A549 (cell line): ENCODE data around the gene POLA1. TPM values are rescaled to one million over a fixed set of nuclear protein-coding genes. Genes with fewer than 3 reads are reported as not detected.

Experiments
- ATAC-seq, 2 experiments: fragments of 200-7000 bp in 1 of 2; fragments of >200 bp in 1 of 2; cut with Nextera tagmentation in 1 of 2; cut with Tn5 transposase in 1 of 2; 3 replicates each; pipeline versions ENCODE4 v1.8.0 to v1.9.1; 2018 to 2020; ENCODE audit warnings: mild to moderate bottlenecking in 1 of 2, moderate library complexity in 1 of 2
- CTCF ChIA-PET: fragments of 300-600 bp; sonication (Branson Sonifier 250); formaldehyde crosslinking; extraction: SDS; loops from one replicate; lab custom pipeline; 2021; ENCODE audit warnings: antibody characterized with exemption, inconsistent platforms; lab: Yijun Ruan, JAX
- POLR2A ChIA-PET: fragments of 350-600 bp; formaldehyde crosslinking; extraction: SDS; loops from one replicate; lab custom pipeline; 2021; ENCODE audit warnings: antibody characterized with exemption, inconsistent platforms; lab: Yijun Ruan, JAX
- DNase-seq, 2 experiments: peaks; one replicate each; pipeline versions ENCODE4 v3.0.0 to v3.0.0-alpha.2; 2011 to 2016; ENCODE audit warnings: low read depth in 1 of 2, low spot score in 1 of 2
- FAIRE-seq: peaks from 2 replicates; lab custom pipeline; 2011; peaks lifted over from hg19 to GRCh38; lab: Jason Lieb, UNC
- H3K27ac ChIP-seq, 2 experiments: fragments of >200 bp; sonication (Bioruptor Twin); formaldehyde crosslinking; 3 replicates each; pipeline ENCODE4 v1.5.1; 2016 to 2017
- H3K4me1 ChIP-seq: fragments of >200 bp; sonication (Bioruptor Twin); formaldehyde crosslinking; 3 replicates; pipeline ENCODE4 v1.6.1; 2016
- H3K4me2 ChIP-seq: fragments of >200 bp; sonication (Bioruptor Twin); formaldehyde crosslinking; 3 replicates; pipeline ENCODE4 v1.6.1; 2016
- H3K4me3 ChIP-seq: fragments of >200 bp; sonication (Bioruptor Twin); formaldehyde crosslinking; 3 replicates; pipeline ENCODE4 v1.5.1; 2016
- H3K9me3 ChIP-seq: fragments of >200 bp; sonication (Bioruptor Twin); formaldehyde crosslinking; 3 replicates; pipeline ENCODE4 v1.6.1; 2016
- CHD2 ChIP-seq: fragments of 150-350 bp; IDR thresholded peaks from 2 replicates; pipeline ENCODE4 v1.6.1; 2014; ENCODE audit warnings: low read length; ENCODE audit not compliant: partially characterized antibody
- E2F6 ChIP-seq: IDR thresholded peaks from 2 replicates; pipeline ENCODE4 v1.6.1; 2012; ENCODE audit warnings: low read depth, borderline replicate concordance
- ESRRA ChIP-seq: fragments of 150-350 bp; IDR thresholded peaks from 2 replicates; pipeline ENCODE4 v1.6.1; 2014; ENCODE audit warnings: mild to moderate bottlenecking, low read length, borderline replicate concordance
- HES2 ChIP-seq: fragments of >200 bp; sonication (Bioruptor Twin); formaldehyde crosslinking; IDR thresholded peaks from 2 replicates; pipeline ENCODE4 v1.6.1; 2016
- HMGXB4 ChIP-seq: fragments of 250-450 bp; sonication (Bioruptor Pico); IDR thresholded peaks from 2 replicates; pipeline ENCODE4 v1.5.0; 2021; ENCODE audit warnings: mild to moderate bottlenecking, moderate library complexity, borderline replicate concordance
- HOXB13 ChIP-seq: fragments of 250-450 bp; sonication (Bioruptor Pico); IDR thresholded peaks from 2 replicates; pipeline ENCODE4 v1.5.0; 2020; ENCODE audit warnings: low read depth, mild to moderate bottlenecking, moderate library complexity
- KDM1A ChIP-seq: fragments of 200-600 bp; sonication (generic); IDR thresholded peaks from 2 replicates; pipeline ENCODE4 v1.6.1; 2016; ENCODE audit warnings: low read depth, mild to moderate bottlenecking
- MAFK ChIP-seq: fragments of 450-650 bp; IDR thresholded peaks from 2 replicates; pipeline ENCODE4 v1.6.1; 2014; ENCODE audit not compliant: partially characterized antibody
- RAD21 ChIP-seq, 2 experiments: fragments of >200 bp in 1 of 2; sonication (Bioruptor Twin) in 1 of 2; formaldehyde crosslinking in 1 of 2; IDR thresholded peaks in 1 of 2; conservative IDR thresholded peaks in 1 of 2; 2 replicates in 1 of 2; 3 replicates in 1 of 2; pipeline ENCODE4 v1.6.1; 2012 to 2018; ENCODE audit warnings: inconsistent platforms in 1 of 2
- REST ChIP-seq: fragments of 200-600 bp; sonication (generic); IDR thresholded peaks from 2 replicates; pipeline ENCODE4 v1.6.1; 2016; ENCODE audit warnings: antibody characterized with exemption, mild to moderate bottlenecking, moderate library complexity
- RFX5 ChIP-seq: fragments of 450-650 bp; IDR thresholded peaks from 2 replicates; pipeline ENCODE4 v1.7.1; 2014; ENCODE audit warnings: antibody characterized with exemption, mild to moderate bottlenecking, moderate library complexity
- SMC3 ChIP-seq: fragments of >200 bp; sonication (Bioruptor Twin); formaldehyde crosslinking; IDR thresholded peaks from 3 replicates; pipeline ENCODE4 v1.6.1; 2018; ENCODE audit warnings: inconsistent platforms
- SREBF2 ChIP-seq: fragments of 450-650 bp; IDR thresholded peaks from 2 replicates; pipeline ENCODE4 v1.6.1; 2014; ENCODE audit warnings: mild to moderate bottlenecking, moderate library complexity
- ZFP36 ChIP-seq: fragments of 450-650 bp; IDR thresholded peaks from 2 replicates; pipeline ENCODE4 v1.6.1; 2014; ENCODE audit warnings: borderline replicate concordance; ENCODE audit not compliant: partially characterized antibody
- ZNF302 ChIP-seq: fragments of 250-450 bp; sonication (Bioruptor Pico); IDR thresholded peaks from 2 replicates; pipeline ENCODE4 v1.9.0; 2021; ENCODE audit warnings: inconsistent platforms, mild to moderate bottlenecking, moderate library complexity
- WGBS: methylation state at CpG from one replicate; pipeline ENCODE4 v1.1.6; 2017; ENCODE audit errors: missing lambda C conversion rate; 5-methylcytosine and 5-hydroxymethylcytosine counted together
- polyA plus RNA-seq, 4 experiments: library from polyadenylated mRNA; depleted of rRNA in 3 of 4; stranded (reverse); fragments of >200 nt; fragmentation: RNase III in 1 of 4; extraction: RNeasy Plus Mini Kit Qiagen cat#74134 plus additional on column Dnase treatment in 1 of 4; gene quantifications; 2 replicates in 3 of 4; 3 replicates in 1 of 4; pipeline ENCODE4 v1.2.3, GENCODE V29; 2011 to 2017

POLA1 gene
- polyA plus RNA-seq, 2 of the 4 experiments (the other 2 are of a cell fraction): 8.8 to 17.5 TPM

- no peaks in the 10 kb centered on the region for H3K9me3 ChIP-seq
- H3K27ac ChIP-seq: no peak overlapping the region
- no peak for DNase-seq
- CTCF ChIA-PET: no interaction called here
- WGBS: 97% methylated on average over 1 of the region's 1 CpG
- no peak overlapping the region for H3K4me2 ChIP-seq
- TF ChIP-seq HMGXB4 (CRISPR knock-in tag) (no peak), RAD21 (conservative IDR thresholded peaks at IDR 0.05 in 1 of 2, IDR thresholded peaks at IDR 0.05 in 1 of 2) (no peak), SREBF2 (no peak), ZNF302 (CRISPR knock-in tag) (no peak), REST (no peak), KDM1A (no peak), MAFK (no peak), HOXB13 (CRISPR knock-in tag) (no peak)
- TF ChIP-seq, all 56 proteins: peak for 0
- ATAC-seq (no peak), FAIRE-seq (no peak)
- H3K4me3 ChIP-seq: no peak overlapping the region
- POLR2A ChIA-PET: no interaction called here
- H3K4me1 ChIP-seq: peaks cover 22% of the 10 kb centered on the region; the same call in 2 of the 3 replicates
Observed at GRCh38 chrX:24767557-24767956, 73.8 kb downstream of the POLA1 start.

DNA sequence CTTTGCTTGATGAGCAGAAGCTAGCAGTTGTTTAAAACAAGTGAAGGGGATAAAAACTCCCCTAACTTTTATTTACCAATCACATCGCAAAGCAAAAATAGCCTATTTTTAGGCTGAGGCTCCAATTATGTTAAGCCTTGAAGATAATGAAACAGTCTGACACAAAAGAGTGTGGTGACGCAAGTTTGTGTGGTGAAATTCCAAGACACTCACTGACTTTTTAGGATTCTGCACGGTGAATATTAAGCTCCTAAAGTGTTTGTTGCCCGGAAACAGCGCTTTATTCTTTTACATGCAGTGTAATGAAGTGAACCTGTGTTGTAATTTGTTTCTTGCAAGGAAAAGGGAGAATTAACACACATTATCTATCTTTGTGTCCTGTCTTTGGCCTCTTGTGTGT, 74.8 kb downstream of the POLA1 start:
- no peaks in the 10 kb centered on the region for H3K9me3 ChIP-seq
- POLR2A ChIA-PET: no interaction called here
- no peak for TF ChIP-seq ZFP36
- ATAC-seq (no peak), FAIRE-seq (peak; percentile 54), DNase-seq (no peak)
- no peak overlapping the region for H3K4me2 ChIP-seq
- 88% methylated on average over 5 of the region's 5 CpGs for WGBS
- CTCF ChIA-PET: no interaction called here
- no peak overlapping the region for H3K4me3 ChIP-seq
- H3K4me1 ChIP-seq: peaks cover 22% of the 10 kb centered on the region; the same call in 2 of the 3 replicates
- no peak overlapping the region for H3K27ac ChIP-seq

- TF ChIP-seq CHD2 (no peak), SREBF2 (no peak), E2F6 (no peak), SMC3 (no peak), ZNF302 (CRISPR knock-in tag) (no peak), RFX5 (no peak), HES2 (no peak), ESRRA (no peak)
- Histone ChIP-seq H3K27ac (no peak overlapping the region), H3K4me2 (no peak overlapping the region), H3K4me1 (peaks cover 7% of the 10 kb centered on the region; the same call in 2 of the 3 replicates), H3K4me3 (no peak overlapping the region), H3K9me3 (no peaks in the 10 kb centered on the region)
- FAIRE-seq: no peak
- 94% methylated on average over 2 of the region's 2 CpGs for WGBS
- CTCF ChIA-PET: no interaction called here
- no peak for DNase-seq
- POLR2A ChIA-PET: no interaction called here
- ATAC-seq: no peak
Observed at GRCh38 chrX:24774650-24775049, 80.9 kb downstream of the POLA1 start.
